Skin epidermis (tissue), 12 donors: ENCODE results near the gene LCN1.

Source experiments
- H3K27ac ChIP-seq, 21 experiments: fragments of 200-600 bp; sonication (generic) in 11 of 21; one replicate each; pipeline ENCODE4 v1.5.0; 2020; ENCODE audit warnings: mild to moderate bottlenecking in 3 of 21, inconsistent platforms in 2 of 21, moderate library complexity in 2 of 21
- H3K4me3 ChIP-seq, 7 experiments: fragments of 200-600 bp; sonication (generic) in 2 of 7; one replicate each; pipeline ENCODE4 v1.5.0; 2020; ENCODE audit warnings: inconsistent platforms in 2 of 7, mild to moderate bottlenecking in 2 of 7, moderate library complexity in 1 of 7

LCN1 gene

DNA sequence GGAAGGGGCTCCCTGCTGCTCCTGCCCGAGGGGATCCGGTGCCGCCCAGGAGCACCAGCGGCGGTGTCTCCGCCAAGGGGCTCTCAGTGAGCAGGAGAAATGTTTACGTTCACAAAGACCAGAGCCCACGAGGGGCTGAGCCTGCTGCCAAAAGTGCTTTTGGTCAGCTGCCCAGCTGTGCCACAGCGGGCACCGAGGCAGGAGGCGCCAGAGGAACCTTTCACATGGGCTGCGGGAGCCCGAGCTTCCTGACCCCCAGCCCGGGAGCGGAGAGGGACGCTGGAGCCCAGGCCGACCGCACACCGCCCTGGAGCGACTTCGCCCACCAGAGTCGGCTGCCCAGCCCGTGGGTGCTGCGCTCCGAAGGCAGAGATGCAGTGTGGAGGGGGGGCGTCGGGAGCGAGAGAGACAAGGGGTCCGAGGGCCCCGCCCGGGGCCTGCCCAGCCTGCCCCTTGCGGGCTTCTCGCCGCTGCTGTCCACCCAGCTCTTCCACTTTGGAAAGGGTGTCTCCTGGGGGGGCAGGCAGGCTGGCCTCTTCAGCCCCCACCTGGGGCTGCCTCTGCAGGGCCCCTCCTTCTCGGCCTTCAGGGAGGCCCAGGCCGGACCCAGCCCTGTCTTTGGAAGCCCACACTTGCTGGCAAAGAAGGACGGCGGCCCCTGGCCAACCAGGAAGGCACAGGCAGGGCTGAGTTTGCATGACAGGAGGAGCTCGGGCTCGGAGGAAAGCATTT, 33.8 kb upstream of the LCN1 start:
- Histone ChIP-seq H3K27ac (no peak overlapping the region), H3K4me3 (no peak overlapping the region)

- H3K27ac ChIP-seq = no peak overlapping the region
- H3K4me3 ChIP-seq = no peak overlapping the region
Measured at GRCh38 chr9:135488013-135488330, 33.3 kb upstream of the LCN1 start.

DNA sequence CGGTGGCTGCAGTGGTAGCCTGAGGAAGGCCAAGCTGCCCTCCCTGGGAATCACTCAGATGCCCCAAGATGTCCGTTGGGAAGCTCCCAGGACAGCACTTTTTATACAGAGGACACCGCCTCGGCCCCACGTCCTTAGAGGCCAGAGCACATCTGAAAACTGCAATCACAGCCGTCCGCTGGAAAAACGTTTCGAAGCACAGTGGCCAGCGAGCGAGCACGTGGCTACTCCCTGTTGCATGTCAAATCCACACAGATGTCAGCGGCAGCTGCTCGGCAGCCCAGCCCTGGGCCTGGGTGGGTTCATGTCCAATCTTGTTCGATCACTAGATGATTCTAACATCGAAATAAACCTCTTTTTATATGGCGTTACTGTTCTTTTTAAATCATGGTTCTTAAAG, 32.7 kb upstream of the LCN1 start:
- no peak overlapping the region for H3K27ac ChIP-seq
- no peak overlapping the region for H3K4me3 ChIP-seq

DNA sequence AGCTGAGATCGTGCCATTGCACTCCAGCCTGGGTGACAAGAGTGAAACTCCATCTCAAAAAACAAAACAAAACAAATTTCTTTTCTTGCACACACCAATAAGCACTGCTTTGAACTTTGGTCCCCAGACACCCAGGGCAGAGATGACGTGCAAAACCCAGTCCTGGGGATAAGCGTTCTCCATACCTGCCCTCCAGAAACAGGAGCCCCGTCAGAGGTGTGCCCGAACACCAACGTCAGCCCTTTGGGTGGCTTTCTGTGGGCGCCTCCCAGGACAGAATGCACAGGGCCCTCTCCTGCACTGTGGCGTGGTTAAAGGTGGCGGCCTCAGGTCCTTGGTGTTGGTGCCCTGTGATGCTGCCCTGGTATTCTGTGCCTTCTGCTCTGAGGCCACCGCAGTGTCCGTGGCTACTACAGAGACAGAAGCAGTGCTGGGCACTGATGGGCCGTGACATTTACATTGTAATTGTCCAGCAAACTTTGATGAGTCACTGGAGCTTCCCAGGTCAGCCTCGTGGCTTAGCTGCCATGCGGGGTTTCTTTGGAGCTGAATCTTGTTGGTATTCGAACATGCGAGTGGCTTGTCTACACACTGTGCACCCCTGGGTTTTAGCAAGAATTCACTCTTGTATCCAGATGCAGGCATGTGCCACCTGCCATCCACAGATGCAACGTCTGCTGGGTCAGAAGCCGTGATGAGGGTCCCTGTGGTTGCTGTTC, 31.9 kb upstream of the LCN1 start:
- no peak overlapping the region for H3K27ac ChIP-seq
- H3K4me3 ChIP-seq = no peak overlapping the region

- H3K4me3 ChIP-seq = no peak overlapping the region
- no peak overlapping the region for H3K27ac ChIP-seq
Measured at GRCh38 chr9:135490166-135490870, 30.9 kb upstream of the LCN1 start.

GRCh38 chr9:135490980-135491464, 30.2 kb upstream of the LCN1 start:
- no peak overlapping the region for H3K4me3 ChIP-seq
- no peak overlapping the region for H3K27ac ChIP-seq

GRCh38 chr9:135491764-135492163, 29.5 kb upstream of the LCN1 start:
- H3K27ac ChIP-seq = no peak overlapping the region
- no peak overlapping the region for H3K4me3 ChIP-seq

DNA sequence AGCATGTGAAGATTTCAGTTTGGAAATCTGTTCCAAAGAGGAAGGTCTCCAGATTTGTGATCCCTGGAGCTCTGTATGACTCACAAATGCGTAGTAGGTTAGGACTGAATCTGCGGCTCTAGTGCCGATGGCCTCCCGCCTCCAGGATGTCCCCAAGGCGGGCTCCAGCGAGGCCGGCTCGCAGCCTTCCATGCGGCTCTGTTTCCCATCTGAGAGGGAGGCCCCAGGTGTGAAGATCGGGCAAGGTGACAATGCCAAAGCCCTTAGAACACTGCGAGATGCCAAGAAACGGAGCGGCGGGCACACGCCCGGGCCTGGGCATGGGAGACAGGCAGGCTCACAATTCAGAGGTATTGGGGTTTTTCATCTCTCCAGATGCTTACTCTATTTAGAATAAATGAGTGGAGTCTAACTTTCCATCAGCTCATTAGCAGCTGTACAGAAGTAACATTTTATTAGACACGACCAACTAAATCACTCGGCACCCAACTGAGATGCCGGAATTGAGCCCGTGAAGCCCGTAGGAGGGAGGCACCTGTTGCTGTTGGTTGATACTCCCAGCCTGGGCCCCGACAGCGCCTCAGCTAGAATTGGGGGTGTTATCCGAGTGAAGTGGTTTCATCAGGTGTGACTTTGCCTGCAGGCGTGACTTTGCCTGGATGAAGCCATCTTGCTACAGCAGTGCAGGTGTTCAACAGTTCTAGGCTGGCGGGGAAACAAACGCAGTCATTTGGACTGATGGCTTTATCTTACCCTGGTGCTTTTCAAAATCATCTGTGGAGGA, 28.2 kb upstream of the LCN1 start:
- H3K4me3 ChIP-seq = no peak overlapping the region
- no peak overlapping the region for H3K27ac ChIP-seq

DNA sequence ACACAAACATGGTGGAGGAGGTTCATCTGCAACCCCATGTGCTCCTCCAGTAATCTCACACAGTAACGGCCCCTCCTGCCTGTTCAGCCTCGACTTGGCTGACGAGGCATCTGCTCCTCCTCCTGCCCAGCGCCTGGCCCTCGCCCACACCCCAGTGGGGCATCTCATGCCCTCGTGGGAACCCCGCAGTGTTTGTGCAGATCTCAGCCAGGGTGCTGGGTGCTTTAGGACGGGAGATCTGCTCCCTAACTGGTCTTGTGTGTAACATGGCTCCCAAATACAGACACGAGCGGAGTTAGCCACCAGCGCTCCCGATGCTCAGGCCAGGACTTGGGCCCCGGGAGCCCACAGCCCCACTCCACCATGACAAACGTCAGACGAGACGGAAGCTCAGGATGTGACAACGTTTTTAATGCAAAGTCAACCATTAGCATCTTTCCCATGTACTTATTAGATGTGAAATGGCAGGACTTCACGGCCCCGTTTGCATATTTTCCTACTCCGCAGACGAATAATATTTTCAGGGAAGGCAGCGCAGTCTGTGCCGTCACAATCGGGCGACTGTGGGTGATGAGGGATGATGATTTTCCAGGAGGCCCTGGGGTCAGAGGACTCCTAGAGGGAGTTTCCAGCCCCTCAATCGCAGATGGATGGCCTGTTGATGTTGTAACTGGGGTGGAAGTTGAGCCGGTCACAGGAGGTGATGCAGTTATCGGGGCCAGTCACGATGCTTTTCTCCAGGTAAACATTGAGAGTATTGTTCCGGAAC, 26.3 kb upstream of the LCN1 start:
- Histone ChIP-seq H3K4me3 (no peak overlapping the region), H3K27ac (no peak overlapping the region)

GRCh38 chr9:135498381-135499126, 22.7 kb upstream of the LCN1 start:
- Histone ChIP-seq H3K4me3 (no peak overlapping the region), H3K27ac (no peak overlapping the region)

DNA sequence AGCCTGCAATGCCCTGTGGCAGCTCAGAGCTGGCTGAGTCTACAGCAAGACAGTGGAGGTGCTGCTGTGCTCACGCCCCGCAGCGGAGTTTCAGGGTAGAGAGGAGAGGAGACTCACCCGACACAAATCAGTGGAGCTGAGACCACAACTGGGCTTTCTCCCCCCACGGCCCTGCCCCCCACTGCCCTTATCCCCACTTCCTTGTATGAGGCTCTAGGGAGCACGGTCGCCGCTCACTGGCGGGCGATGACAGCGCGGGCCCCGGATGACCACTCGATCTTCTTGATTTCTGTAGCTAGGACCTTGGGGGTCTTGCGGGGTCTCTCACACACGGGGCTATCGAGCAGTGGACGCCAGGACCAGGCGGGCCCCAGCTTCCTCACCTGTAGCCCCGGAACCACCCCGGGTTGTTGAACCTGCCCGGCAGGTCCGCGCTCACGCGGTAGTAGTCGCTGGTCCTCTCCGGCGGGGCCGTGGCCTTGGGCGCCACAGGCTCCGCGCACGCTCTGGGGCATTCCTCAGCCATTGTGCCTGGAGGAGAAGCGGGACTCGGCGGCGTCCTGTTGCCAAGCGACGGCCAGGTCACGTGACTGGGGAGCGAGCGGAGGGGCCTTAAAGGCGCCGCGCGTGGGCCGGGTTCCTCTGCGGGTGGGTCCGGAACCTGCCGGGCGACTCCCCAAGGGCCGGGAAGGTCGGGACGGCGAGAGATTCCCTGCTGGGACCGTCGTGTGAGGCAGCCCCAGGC, 21.7 kb upstream of the LCN1 start:
- peak overlapping the region; percentile 76 to 98 (median 90) for H3K4me3 ChIP-seq
- peak overlapping the region in 18 of 21 experiments; percentile 16 to 93 (median 86) for H3K27ac ChIP-seq

GRCh38 chr9:135500071-135500524, 21.1 kb upstream of the LCN1 start:
- H3K27ac ChIP-seq = peak overlapping the region in 19 of 21 experiments; percentile 16 to 93 (median 87)
- peak overlapping the region; percentile 76 to 98 (median 90) for H3K4me3 ChIP-seq

DNA sequence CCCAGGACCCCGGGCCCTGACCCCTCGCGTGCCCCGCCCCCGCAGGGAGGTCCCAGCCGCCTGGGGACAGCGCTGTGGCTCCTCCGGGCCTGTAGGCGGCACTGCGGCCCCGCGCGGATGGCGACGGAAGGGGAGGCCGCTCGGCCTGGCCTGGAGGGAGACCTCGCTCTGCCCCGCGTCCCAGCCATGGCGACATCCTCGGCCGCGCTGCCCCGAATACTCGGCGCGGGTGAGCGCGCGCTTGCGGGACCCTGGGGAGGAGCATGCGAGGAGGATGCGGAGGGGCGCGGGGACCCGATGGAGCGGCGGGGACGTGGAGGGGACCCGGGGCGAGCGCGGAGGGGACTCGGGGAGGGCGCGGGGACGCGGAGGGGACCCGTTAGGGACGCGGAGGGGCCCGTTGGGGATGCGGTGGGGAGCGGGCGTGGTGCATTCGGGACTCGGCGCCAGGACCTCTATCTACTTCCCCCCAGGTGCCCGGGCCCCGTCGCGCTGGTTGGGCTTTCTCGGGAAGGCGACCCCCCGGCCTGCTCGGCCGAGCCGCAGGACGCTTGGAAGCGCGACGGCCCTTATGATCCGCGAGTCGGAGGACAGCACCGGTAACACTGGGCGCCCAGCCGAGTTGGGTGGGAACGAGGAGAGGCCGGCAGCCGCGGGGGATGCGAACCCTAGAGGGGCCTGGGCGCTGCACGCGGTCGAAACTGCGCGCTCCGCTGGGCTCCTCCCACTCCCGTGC, 20.5 kb upstream of the LCN1 start, which contains the start of gene MRPS2:
Gene MRPS2, plus strand, starts transcription at position 158 of the 736 bp plus-strand sequence. Its CDS starts 29 bp downstream, at position 187.
- H3K27ac ChIP-seq = peak within 1 kb of the TSS; percentile 62 to 93 (median 87)
- H3K4me3 ChIP-seq = peak within 1 kb of the TSS; percentile 76 to 98 (median 90)

GRCh38 chr9:135501261-135502167, 19.7 kb upstream of the LCN1 start:
- Histone ChIP-seq H3K4me3 (peak overlapping the region; percentile 76 to 98 (median 90)), H3K27ac (peak overlapping the region; percentile 62 to 93 (median 87))

- H3K27ac ChIP-seq = no peak overlapping the region
- no peak overlapping the region for H3K4me3 ChIP-seq
Measured at GRCh38 chr9:135502168-135502872, 18.9 kb upstream of the LCN1 start.
